Caco-2 (cell line): Measurements from ENCODE around the gene NPL. TPM values are rescaled to one million over a fixed set of nuclear protein-coding genes. Genes with fewer than 3 reads are reported as not detected.

ENCODE experiments used
- BruUV-seq: library from RNA; stranded (reverse); fragments of 400-500 nt; replicated peaks from 2 replicates; lab custom pipeline; 2021; lab: Mats Ljungman, UMichigan
- CTCF ChIA-PET: fragments of 300-600 bp; sonication (Branson Sonifier 250); formaldehyde crosslinking; loops from one replicate; lab custom pipeline; 2022; ENCODE audit warnings: antibody characterized with exemption; lab: Charles Lee
- POLR2A ChIA-PET: fragments of 300-600 bp; sonication (Branson Sonifier 250); formaldehyde crosslinking; loops from one replicate; lab custom pipeline; 2022; ENCODE audit warnings: antibody characterized with exemption; lab: Charles Lee
- DNase-seq, 2 experiments: peaks; one replicate each; pipeline versions ENCODE4 v3.0.0 to v3.0.0-alpha.2; 2020 to 2022
- H3K27me3 ChIP-seq: replicated peaks from 2 replicates; pipeline ENCODE4 v1.6.0; 2011; ENCODE audit warnings: low read length; ENCODE audit not compliant: control insufficient read depth, insufficient read depth
- H3K36me3 ChIP-seq: 2 replicates; pipeline ENCODE4 v1.5.1; 2011; ENCODE audit warnings: low read length; ENCODE audit not compliant: control insufficient read depth, insufficient read depth
- H3K4me1 ChIP-seq: fragments of 250-450 bp; sonication (Bioruptor Pico); 2 replicates; pipeline ENCODE4 v1.5.1; 2020; ENCODE audit warnings: mild to moderate bottlenecking
- H3K4me3 ChIP-seq: 2 replicates; pipeline ENCODE4 v1.5.1; 2011; ENCODE audit warnings: low read depth, mild to moderate bottlenecking, control low read depth, low read length
- H3K9me3 ChIP-seq: fragments of 250-450 bp; sonication (Bioruptor Pico); 2 replicates; pipeline ENCODE4 v1.5.1; 2020; ENCODE audit warnings: mild to moderate bottlenecking, moderate library complexity
- H3K27ac Mint-ChIP-seq: one replicate; pipeline ENCODE4 v1.8.0; 2022; ENCODE audit warnings: mixed read lengths; ENCODE audit not compliant: unreplicated experiment
- H3K27me3 Mint-ChIP-seq: one replicate; pipeline ENCODE4 v1.8.0; 2022; ENCODE audit warnings: mixed read lengths; ENCODE audit not compliant: insufficient read depth, unreplicated experiment
- H3K36me3 Mint-ChIP-seq: one replicate; pipeline ENCODE4 v1.8.0; 2022; ENCODE audit warnings: mild to moderate bottlenecking, mixed read lengths; ENCODE audit not compliant: insufficient read depth, unreplicated experiment
- H3K4me1 Mint-ChIP-seq: one replicate; pipeline ENCODE4 v1.8.0; 2022; ENCODE audit warnings: low read depth, mixed read lengths; ENCODE audit not compliant: unreplicated experiment
- H3K4me3 Mint-ChIP-seq: one replicate; pipeline ENCODE4 v1.8.0; 2022; ENCODE audit warnings: mild to moderate bottlenecking, moderate library complexity, mixed read lengths; ENCODE audit not compliant: unreplicated experiment
- H3K9me3 Mint-ChIP-seq: one replicate; pipeline ENCODE4 v1.8.0; 2022; ENCODE audit warnings: mixed read lengths; ENCODE audit not compliant: unreplicated experiment
- intact Hi-C: fragments of 100-400 bp; cut with micrococcal nuclease; formaldehyde crosslinking; loops from one replicate; pipeline ENCODE4 v1.10.0; 2022; ENCODE audit not compliant: unreplicated experiment
- total RNA-seq: library from RNA; stranded (reverse); gene quantifications from 2 replicates; pipeline ENCODE4 v1.2.3, GENCODE V29; 2022
- TF ChIP-seq, protein P1 (sequence below), 2 experiments: fragments of 200-600 bp in 1 of 2; IDR thresholded peaks; 1 replicate in 1 of 2; 2 replicates in 1 of 2; pipeline versions ENCODE4 v1.5.1 to v1.8.0; 2011 to 2022; ENCODE audit warnings: antibody characterized with exemption in 1 of 2, control low read depth in 1 of 2, inconsistent platforms in 1 of 2, low read depth in 1 of 2, low read length in 1 of 2, mild to moderate bottlenecking in 1 of 2, moderate library complexity in 1 of 2; ENCODE audit not compliant: insufficient read depth in 1 of 2, severe bottlenecking in 1 of 2, unreplicated experiment in 1 of 2

Gene NPL
- total RNA-seq, 1 experiment from 2014 or later: 4.8 TPM

DNA sequence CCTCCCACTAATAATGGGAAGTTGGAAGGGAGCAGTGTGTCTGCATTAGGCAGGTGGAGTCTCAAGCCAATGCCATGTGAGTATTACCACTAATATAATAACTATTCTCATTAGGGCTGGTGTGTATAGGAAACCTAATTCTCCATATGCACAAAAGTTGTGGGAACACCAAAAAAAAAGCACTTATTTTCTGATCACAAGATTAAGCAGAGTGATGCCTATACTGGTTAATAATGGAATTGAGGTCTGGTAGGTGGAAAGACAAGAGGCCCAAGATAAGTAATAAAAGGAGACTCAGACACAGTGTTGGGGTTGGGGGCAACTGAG is 7.0 kb upstream of the NPL start:
- CTCF ChIA-PET: interaction anchor here (0.5 to 8.6 kb wide), 15 partner anchors 11 to 902 kb away, joined by 3 to 265 read pairs (median 4); partner anchors contain the start of genes RGS16 and RNASEL
- intact Hi-C loops: loop anchor here (1.0 to 5.0 kb wide), 4 partner anchors 65 to 697 kb away; no protein-coding TSS in a partner anchor
- TF ChIP-seq, protein P1, sequence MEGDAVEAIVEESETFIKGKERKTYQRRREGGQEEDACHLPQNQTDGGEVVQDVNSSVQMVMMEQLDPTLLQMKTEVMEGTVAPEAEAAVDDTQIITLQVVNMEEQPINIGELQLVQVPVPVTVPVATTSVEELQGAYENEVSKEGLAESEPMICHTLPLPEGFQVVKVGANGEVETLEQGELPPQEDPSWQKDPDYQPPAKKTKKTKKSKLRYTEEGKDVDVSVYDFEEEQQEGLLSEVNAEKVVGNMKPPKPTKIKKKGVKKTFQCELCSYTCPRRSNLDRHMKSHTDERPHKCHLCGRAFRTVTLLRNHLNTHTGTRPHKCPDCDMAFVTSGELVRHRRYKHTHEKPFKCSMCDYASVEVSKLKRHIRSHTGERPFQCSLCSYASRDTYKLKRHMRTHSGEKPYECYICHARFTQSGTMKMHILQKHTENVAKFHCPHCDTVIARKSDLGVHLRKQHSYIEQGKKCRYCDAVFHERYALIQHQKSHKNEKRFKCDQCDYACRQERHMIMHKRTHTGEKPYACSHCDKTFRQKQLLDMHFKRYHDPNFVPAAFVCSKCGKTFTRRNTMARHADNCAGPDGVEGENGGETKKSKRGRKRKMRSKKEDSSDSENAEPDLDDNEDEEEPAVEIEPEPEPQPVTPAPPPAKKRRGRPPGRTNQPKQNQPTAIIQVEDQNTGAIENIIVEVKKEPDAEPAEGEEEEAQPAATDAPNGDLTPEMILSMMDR (IDR thresholded peaks at IDR 0.05; ENCODE audit: insufficient read depth in 1 of 2, low read depth in 1 of 2, low read length in 1 of 2, severe bottlenecking in 1 of 2, unreplicated experiment in 1 of 2): no peak
- H3K4me1 Mint-ChIP-seq: peaks cover 11% of the 10 kb centered on the region
- BruUV-seq: no TSS peak
- H3K4me3 Mint-ChIP-seq: no peak overlapping the region
- Histone ChIP-seq H3K4me1 (no peaks in the 10 kb centered on the region), H3K9me3 (no peaks in the 10 kb centered on the region), H3K27me3 (no peaks in the 10 kb centered on the region; the same call in 1 of the 2 replicates), H3K36me3 (no peaks in the 10 kb centered on the region), H3K4me3 (no peak overlapping the region)
- POLR2A ChIA-PET: interaction anchor here (0.6 to 0.8 kb wide), 2 partner anchors 178 to 391 kb away, joined by 3 to 7 read pairs; partner anchors contain the start of genes GLUL and RGS16
- no peak overlapping the region for H3K27ac Mint-ChIP-seq
- H3K36me3 Mint-ChIP-seq: no peaks in the 10 kb centered on the region
- DNase-seq: no peak
- no peaks in the 10 kb centered on the region for H3K9me3 Mint-ChIP-seq
- H3K27me3 Mint-ChIP-seq: peaks cover 2% of the 10 kb centered on the region

GRCh38 chr1:182783068-182783467 is 6.5 kb upstream of the NPL start:
- no peaks in the 10 kb centered on the region for H3K9me3 ChIP-seq
- no peaks in the 10 kb centered on the region for H3K4me1 ChIP-seq
- POLR2A ChIA-PET: interaction anchor here (0.8 kb wide), 1 partner anchor 179 kb away, joined by 3 read pairs; the partner anchor contains the start of gene RGS16
- CTCF ChIA-PET: interaction anchor here (0.5 to 8.6 kb wide), 9 partner anchors 11 to 702 kb away, joined by 3 to 265 read pairs (median 4); partner anchors contain the start of gene RGS16
- H3K9me3 Mint-ChIP-seq: no peaks in the 10 kb centered on the region
- no peak overlapping the region for H3K4me3 ChIP-seq
- no peak overlapping the region for H3K27ac Mint-ChIP-seq
- TF ChIP-seq, protein P1 (IDR thresholded peaks at IDR 0.05; ENCODE audit: insufficient read depth in 1 of 2, low read depth in 1 of 2, low read length in 1 of 2, severe bottlenecking in 1 of 2, unreplicated experiment in 1 of 2): peak in 1 of 2 experiments; percentile 24
- intact Hi-C loops: loop anchor here (5.0 kb wide), 1 partner anchor 66 kb away; no protein-coding TSS in a partner anchor
- no peaks in the 10 kb centered on the region for H3K36me3 ChIP-seq
- H3K4me1 Mint-ChIP-seq: peaks cover 11% of the 10 kb centered on the region
- H3K27me3 ChIP-seq: no peaks in the 10 kb centered on the region; the same call in 1 of the 2 replicates
- peaks cover 6% of the 10 kb centered on the region for H3K27me3 Mint-ChIP-seq
- H3K4me3 Mint-ChIP-seq: no peak overlapping the region
- DNase-seq: no peak
- BruUV-seq: no TSS peak
- H3K36me3 Mint-ChIP-seq: no peaks in the 10 kb centered on the region

DNA sequence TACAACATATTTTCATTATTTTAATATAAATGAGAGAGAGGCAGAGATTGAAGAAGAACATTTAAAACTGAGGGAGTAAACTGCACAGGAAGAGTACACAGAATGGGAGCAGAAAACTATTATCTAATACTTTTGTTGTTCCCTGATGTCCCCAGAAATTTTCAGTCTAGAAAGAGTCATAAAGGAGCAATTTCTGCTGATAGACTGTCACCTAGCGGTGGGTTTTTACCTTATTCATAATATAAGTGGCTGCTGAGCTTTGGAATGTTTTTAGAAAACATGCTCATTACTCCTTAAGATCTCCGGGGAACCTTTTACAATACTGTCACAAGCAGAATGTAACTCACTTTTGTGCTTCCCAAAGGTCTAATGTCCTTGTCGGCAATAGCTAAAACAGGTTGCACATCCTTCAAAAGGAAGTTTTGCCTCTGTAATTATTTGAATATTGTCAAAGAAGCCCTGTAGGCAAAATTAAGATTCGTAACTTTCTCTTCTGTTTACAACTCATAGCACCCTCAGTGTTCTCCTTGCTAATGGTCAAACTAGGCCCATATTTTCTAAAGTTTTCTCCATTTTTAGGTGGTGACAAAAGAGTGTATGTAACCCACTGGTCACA is 4.9 kb upstream of the NPL start:
- Histone ChIP-seq H3K36me3 (no peaks in the 10 kb centered on the region), H3K27me3 (no peaks in the 10 kb centered on the region; the same call in 1 of the 2 replicates), H3K4me1 (no peaks in the 10 kb centered on the region), H3K9me3 (no peaks in the 10 kb centered on the region), H3K4me3 (no peak overlapping the region)
- DNase-seq: peak in 1 of 2 experiments; percentile 43
- no TSS peak for BruUV-seq
- Mint-ChIP-seq H3K9me3 (no peaks in the 10 kb centered on the region), H3K4me1 (peaks cover 11% of the 10 kb centered on the region), H3K4me3 (no peak overlapping the region), H3K27ac (no peak overlapping the region), H3K36me3 (peaks cover 8% of the 10 kb centered on the region), H3K27me3 (peaks cover 7% of the 10 kb centered on the region)
- ChIA-PET POLR2A (no interaction called here), CTCF (interaction anchor here (0.8 to 8.6 kb wide), 10 partner anchors 68 to 300 kb away, joined by 3 to 265 read pairs (median 4); partner anchors contain the start of genes RGS16 and RNASEL)
- intact Hi-C loops: loop anchor here (1.0 to 5.0 kb wide), 2 partner anchors 67 to 338 kb away; no protein-coding TSS in a partner anchor
- TF ChIP-seq, protein P1 (IDR thresholded peaks at IDR 0.05; ENCODE audit: insufficient read depth in 1 of 2, low read depth in 1 of 2, low read length in 1 of 2, severe bottlenecking in 1 of 2, unreplicated experiment in 1 of 2): peak; percentile 87 to 89
